Non-pigmented ciliary epithelial cell (primary cell): Measurements from ENCODE around the gene NRTN.
"Not testable (repeated sequence)": the region's sequence is repeated elsewhere in the genome, so short reads cannot be mapped to it uniquely, and the experiment has no call there.

Source experiments
- DNase-seq: peaks from one replicate; pipeline ENCODE4 v3.0.0-alpha.2; 2010; ENCODE audit warnings: low read depth

The NRTN gene

DNA sequence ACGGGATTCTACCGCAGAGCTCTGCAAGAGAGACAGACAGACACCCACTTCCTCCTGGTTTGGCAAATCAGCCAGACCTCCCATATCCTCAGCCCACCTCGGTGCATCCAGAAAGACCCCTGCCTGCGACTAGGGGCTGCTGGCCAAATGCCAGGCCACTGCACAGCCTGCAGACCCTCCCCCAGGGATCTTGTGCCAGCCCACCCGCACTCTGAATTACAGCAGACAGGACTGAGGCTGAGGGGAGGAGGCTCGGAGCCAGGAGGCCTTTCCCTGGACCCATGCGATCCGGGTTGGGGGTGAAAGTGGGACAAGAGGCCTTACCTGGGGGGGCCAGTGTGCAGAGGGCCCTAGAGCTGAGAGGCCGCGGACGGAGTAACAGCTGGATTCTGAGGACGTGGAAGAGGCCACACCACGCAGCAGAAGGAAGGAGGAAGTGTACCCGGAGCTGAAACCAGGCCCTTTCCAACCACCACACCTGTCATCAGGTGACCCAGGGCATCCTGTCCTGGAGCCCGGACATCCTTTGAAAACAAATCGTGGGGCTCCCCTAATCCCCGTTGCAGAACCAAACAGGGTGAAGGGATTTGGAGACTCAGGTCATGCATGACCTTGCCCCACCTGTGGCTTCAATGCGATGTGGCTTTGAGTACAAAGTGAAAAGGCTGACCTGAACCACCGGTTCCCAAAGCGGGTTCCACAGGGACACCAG is 33.6 kb downstream of the NRTN start:
- no peak for DNase-seq

DNA sequence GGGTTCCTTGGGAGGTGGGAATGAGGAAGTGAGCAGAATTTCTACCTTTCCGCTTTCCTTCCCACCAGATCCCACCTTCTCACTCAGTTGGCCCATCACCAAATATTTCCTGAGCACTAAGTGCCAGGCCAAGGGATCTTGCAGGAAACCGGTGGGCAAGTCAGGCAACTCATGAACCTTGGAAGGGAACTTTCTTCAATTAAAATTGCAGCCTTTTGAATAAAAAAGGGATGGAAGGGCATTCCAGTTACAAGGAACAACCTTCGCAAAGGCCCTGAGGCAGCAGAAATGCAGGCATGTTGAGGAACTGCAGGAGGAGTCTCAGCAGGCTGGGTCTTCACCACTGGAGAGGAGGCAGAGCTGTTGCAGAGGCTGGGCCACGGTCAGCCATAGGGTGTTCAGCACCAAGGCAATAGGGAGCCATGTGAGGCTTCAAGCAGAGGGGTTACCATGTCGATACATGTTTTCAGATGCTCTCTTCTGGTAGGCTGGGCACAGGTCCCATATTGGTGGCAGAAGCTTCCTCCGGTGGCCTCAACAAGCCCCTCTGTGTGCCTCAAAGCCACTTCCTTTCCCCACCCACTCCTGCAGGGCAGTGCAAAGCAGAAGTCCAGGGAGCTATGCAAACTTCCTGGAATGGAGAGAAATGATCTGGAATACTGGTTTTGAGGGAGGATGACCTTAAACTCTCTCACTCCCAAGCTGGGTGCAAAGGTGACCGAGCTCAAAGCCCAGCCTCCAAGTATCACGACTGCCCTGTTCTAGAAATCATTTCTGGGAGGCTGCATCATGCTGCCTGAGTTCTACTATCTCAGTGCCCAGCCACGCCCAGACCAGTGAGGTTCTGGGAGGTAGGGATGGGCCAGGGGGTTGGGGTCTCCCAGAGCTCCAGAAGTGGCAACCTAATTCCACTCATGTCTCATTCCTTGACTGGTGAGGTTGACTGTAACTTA is 34.5 kb downstream of the NRTN start, which contains the start of gene FUT6:
Gene FUT6 (minus strand): TSS at position 638 of the 953 bp plus-strand sequence. CDS start 7,135 bp downstream, outside the sequence.
- no peak for DNase-seq

DNA sequence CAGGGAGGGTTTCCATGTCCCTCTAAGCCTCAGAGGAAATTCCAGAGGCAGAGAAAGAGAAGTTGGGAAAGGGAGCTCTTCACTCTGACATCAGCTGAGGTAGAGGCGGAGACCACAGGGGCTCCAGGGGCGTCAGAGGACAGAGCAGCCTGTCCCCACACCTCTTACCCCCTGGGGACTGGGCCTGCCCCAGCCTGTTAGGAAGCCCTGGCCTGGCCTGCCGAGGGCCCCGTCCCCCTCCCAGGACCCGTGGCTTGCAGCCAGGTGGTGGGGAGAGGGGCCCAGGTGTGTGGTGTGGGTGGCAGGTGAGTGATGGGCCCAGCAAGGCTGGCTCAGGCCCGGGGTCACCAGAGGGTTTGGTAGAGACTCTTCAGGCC is 36.9 kb downstream of the NRTN start:
- DNase-seq, result not testable (repeated sequence)

DNA sequence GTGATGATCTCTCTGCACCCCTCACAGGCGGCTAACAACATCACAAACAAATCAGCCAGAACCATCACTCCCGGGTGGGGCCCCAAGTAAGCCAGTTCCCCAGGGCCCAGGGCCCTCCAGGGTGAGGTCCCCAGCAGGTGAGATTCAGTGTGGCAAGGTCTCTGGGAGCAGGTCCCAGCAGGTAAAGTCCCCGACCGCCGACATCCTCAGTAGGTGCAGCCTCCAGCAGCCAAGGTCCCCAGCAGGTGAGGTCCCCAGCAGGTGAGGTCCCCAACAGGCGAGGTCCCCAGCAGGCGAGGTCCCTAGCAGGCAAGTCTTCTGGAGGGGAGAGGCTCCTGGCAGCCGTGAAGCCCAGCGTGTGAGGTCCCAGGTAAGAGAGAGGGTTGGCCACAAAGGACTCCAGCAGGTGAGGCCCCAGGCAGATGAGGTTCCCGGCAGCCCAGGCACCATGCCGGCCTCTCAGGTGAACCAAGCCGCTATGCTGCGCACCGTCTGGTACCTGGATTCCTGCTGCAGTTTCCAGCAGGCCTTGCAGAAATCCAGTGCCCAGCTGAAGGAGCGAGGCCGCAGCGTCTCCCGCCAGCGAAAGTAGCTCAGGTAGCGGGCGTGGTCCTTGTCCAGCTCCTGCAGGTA is 38.5 kb downstream of the NRTN start:
- DNase-seq, result no peak

DNA sequence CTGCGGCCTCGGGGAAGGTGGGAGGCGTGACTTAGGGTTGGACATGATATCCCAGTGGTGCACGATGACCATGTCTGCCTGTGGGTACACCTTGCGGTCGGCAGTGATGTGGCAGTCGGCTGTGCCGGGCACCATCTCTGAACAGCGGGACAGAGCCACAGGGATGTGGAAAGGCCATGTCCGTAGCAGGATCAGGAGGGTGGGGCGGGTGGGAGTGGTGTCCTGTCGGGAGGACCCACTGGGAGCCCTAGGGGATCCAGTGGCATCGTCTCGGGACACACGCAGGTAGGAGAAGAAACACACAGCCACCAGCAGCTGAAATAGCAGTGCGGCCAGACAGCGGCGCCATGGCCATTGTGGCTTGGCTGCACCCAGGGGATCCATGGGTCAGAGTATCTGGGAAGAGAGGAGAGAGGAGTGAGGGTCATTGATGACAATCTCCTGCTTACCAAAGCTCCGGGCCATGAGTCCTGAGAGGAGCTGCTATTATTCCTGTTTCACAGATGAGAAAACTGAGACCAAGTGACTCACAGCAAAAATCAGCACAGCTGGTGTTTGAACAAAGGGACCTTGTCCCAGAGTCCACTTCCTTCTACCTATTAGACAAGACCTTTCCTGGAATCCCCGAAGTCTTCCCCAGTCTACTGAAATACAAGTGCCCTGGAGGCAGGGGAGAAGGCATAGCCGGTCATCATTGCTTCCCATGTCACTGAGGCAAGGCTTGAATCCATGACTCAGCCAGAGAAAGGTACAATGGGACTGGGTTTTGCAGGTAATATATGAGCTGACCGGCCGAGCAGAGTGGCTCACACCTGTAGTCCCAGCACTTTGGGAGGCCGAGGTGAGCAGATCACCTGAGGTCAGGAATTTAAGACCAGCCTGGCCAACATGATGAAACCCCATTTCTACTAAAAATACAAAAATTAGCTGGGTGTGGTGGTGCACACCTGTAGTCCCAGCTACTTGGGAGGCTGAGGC is 39.9 kb downstream of the NRTN start:
- no peak for DNase-seq

DNA sequence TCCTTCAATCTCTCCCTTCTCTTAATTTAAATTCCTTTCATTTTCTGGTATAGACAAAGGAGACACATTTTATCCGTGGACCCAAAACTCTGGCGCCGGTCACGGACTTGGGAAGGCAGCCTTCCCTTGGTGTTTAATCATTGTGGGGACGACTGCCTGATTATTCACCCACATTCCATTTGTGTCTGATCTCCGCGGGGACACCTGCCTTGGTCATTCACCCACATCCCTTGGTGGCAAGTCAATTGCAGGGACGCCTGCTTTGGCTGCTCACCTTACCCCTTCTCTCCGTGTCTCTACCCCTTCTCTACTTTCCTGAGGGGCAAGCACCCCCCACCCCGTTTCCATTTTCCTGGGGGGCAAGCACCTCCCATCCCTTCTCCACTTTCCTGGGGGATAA is 43.0 kb downstream of the NRTN start:
- not testable (repeated sequence) for DNase-seq

DNA sequence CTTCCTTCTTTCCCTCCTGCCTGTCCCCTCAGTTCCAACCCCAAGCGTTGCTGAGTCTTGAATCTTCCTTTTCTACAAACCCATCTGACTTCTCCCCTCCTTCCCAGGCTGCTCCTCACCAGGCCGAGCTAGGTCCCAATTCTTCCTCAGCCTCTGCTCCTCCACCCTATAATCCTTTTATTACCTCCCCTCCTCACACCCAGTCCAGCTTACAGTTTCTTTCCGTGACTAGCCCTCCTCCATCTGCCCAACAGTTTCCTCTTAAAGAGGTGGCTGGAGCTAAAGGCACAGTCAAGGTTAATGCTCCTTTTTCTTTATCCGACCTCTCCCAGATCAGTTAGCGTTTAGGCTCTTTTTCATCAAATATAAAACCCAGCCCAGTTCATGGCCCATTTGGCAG is 43.8 kb downstream of the NRTN start:
- not testable (repeated sequence) for DNase-seq

DNA sequence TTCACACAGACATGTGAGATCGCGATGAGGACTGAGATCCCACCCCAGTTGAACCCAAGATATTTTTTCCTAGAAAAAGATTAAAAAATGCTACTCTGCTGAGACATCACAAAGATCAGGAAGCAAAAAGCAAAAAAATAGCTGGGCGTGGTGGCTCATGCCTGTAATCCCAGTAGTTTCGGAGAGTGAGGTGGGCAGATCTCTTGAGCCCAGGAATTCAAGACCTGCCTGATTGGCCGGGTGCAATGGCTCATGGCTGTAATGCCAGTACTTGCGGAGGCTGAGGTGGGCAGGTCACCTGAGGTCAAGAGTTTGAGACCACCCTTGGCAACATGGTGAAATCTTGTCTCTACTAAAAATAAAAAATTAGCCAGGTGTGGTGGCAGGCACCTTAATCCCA is 45.3 kb downstream of the NRTN start:
- no peak for DNase-seq

DNA sequence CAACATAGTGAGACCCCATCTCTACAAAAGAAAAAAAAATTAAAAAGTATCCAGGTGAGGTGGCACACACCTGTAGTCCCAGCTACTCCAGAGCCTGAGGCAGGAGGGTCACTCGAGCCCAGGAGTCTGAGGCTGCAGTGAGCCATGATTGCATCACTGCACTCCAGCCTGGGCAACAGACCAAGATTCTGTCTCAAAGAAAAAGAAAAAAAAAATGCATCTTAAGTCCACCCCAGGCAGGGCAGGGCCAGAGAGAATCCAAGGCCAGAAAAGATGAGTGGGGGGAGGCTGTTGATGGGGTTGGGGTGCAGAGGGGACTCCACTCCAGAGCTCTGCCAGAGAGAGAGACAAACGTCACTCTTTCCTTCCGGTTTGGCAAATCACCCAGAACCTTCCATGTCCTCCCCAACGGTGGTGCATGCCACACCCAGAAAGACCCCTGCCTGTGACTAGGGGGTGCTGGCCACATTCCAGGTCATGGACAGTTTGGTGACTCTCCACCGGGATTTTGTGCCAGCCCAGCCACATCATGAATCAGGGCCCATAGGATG is 46.0 kb downstream of the NRTN start:
- DNase-seq, result no peak

DNA sequence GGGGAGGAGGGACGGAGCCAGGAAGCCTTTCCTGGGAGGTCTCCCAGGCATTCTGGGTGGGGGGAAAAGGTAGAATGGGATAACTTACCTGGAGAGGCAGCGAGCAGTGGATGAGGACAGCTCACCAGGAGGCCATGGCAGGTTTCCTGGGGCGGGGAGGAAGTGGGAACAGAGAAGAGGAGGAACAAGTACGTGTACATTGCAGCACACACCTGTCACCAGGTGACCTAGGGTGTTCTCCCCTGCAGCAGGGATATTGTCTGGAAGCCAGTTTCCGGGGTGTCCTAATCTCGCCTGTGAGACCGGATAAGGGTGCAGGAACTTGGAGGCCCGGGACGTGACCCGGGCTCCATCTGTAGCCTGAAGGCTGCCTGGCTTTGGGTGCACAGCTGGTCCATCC is 46.4 kb downstream of the NRTN start, which contains the start of gene FUT3:
Gene FUT3 (minus strand): TSS at position 148 of the 400 bp plus-strand sequence.
- no peak for DNase-seq

DNA sequence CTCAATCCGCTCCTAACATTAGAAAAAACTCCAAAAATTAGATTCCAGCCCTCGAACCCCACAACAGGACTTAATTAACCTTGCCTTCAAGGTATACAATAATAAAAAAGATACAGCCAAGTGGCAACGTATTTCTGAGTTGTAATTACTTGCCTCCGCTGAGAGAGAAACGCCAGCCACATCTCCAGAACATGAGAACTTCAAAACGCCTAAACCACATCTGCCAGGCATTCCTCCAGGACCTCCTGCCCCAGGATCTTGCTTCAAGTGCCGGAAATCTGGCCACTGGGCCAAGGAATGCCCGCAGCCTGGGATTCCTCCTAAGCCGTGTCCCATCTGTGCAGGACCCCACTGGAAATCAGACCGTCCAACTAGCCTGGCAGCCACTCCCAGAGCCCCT is 49.3 kb downstream of the NRTN start:
- not testable (repeated sequence) for DNase-seq

DNA sequence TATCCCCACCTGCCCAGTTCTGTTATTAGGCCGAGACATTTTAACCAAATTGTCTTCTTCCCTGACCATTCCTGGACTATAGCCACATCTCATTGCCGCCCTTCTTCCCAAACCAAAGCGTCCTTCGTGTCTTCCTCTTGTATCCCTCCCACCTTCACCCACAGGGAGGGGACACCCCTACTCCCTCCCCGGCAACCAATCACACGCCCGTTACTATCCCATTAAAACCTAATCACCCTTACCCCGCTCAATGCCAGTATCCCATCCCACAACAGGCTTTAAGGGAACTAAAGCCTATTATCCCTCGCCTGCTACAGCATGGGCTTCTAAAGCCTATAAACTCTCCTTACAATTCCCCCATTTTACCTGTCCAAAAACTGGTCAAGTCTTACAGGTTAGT is 50.3 kb downstream of the NRTN start:
- DNase-seq, result not testable (repeated sequence)

DNA sequence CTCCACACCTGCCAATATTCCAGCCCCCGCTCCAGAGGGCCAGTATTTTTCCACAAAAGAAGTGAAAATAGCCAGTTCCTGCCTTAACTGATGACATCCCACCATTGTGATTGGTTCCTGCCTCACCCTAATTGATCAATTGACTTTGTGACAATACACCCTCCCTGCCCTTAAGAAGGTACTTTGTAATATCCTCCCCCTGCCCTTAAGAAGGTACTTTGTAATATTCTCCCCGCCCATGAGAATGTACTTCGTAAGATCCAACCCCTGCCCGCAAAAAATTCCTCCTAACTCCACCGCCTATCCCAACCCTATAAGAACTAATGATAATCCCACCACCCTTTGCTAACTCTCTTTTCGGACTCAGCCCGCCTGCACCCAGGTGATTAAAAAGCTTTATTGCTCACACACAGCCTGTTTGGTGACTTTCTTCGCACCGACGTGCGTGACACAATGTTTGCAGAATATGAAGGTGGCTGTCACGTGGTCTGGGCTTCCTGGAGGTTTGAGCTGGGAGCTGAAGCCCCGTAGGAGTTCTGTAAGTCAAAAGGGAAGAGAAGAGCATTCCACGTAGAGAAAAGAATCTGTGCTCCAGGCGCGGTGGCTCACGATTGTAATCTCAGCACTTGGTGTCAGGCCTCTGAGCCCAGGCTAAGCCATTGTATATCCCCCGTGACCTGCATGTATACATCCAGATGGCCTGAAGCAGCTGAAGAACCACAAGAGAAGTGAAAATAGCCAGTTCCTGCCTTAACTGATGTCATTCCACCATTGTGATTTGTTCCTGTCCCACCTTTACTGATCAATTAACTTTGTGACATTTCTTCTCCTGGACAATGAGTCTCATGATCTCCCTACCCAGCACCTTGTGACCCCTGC is 52.6 kb downstream of the NRTN start:
- no peak for DNase-seq

DNA sequence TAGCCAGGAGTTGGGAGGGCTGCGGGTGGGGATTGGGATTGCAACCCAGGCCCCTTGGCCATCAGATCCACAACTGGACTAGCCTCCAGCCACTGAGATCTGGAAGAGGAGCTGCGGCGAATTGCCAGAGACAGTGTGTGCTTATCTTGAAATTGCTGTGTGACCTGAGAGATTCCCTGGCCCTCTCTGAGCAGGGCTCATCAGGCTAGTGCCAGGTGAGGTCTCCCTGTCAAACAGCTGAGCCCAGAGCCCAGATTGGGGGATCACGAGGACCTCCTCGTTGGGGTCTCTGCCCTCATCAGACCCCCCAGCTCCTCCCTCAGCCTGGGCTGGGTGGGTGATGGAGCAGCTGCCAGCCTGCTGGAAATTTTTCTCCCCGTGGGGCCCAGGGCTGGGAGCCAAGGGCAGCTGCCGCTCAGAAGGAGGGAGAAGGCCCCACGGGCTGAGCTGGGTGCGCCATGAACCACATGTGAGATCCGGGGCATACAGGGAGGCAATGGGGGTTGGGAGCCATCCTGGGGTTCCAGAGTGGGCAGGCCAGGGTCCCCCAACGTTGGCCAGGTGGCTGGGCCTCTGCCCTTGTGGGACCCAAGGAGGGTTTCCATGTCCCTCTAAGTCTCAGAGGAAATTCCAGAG is 58.3 kb downstream of the NRTN start:
- no peak for DNase-seq

DNA sequence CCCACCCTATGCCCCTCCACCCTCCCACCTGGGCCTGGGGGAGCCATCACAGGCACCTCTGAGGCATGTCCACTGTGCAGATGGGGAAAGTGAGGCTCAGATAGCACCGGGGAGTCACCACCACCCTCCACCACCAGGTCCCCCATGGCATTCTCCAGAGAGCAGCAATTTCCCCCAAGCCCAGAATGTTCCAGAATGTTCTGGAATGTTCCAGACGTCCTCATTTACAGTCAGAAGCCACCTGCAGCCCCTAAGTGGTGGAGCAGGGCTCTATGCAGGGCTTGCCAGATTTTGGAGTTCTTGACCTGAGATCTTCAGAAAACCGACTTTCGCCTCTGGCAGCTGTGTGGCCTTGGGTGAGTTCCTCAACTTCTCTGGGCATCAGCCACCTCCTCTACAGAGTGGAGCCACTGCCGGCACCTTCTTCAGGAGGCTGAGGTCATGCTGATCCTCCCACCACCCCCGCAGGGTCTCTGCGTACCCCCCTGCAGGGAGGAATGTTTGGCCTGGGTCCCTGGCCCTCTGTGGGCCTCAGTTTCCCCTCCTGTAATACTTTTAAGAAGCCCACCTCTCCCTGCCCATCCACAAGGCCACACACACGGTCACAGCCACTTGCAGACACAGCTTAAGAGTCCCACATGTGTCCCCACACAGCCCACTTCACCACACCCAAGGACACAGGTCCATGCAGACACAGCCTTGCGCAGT is 59.3 kb downstream of the NRTN start:
- DNase-seq, result no peak

DNA sequence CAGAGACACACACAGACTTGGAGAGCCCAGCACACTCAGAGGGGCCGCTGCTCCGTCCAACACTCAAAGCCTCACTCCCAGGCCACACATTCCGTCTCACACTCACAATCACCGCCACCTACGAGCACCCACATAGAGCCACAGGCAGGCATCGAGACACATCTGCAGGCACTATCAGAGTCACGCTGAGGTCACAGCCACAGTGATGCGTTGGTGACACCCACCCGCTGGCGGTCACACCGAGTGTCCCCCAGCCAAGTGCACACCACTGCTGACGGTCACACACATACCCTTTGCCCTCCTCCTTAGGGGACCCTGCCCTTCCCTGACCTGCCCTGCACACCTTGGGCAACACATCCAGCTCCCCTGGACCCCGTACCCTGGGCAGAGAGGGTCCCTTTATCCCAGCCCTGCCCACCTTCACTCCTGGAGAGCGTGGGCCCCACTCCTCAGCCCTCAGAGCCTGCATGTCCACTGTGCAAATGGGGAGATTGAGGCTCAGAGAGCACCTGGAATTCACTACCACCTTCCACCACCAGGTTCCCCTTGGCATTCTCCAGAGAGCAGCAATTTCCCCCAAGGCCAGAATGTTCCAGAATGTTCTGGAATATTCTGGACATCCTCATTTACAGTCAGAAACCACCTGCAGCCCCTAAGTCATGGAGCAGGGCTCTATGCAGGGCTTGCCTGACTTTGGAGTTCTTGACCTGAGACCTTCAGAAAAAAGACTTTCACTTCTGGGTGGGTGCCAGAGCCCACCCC is 60.0 kb downstream of the NRTN start:
- no peak for DNase-seq

DNA sequence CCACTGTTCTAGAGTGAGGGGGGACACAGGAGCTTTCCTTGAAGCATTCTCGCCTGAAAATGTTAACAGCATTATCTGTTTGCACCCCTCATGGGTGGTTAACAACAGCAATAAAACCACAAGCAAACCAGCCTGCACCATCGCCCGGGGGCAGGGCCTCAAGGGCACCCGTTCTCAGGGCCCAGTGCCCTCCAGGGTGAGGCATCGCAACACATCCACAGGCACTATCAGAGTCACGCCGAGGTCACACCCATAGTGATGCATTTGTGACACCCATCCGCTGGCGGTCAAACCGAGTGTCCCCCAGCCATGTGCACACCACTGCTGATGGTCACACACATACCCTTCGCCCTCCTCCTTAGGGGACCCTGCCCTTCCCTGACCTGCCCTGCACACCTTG is 60.9 kb downstream of the NRTN start:
- DNase-seq, result no peak
